Vagina (tissue), 2 donors: ENCODE measurements around the gene CTBP2.

Experiments
- POLR2AphosphoS5 ChIP-seq, 2 donors: sonication (generic); formaldehyde crosslinking; IDR thresholded peaks; one replicate each; pipeline ENCODE4 v1.9.0; 2017; ENCODE audit warnings: antibody characterized with exemption in 2 of 2, mild to moderate bottlenecking in 2 of 2, low read depth in 1 of 2; ENCODE audit not compliant: insufficient read depth in 1 of 2
- TF ChIP-seq, protein P1 (sequence below), 3 experiments: fragments of 450-650 bp in 2 of 3; fragments of 200-600 bp in 1 of 3; sonication (generic) in 1 of 3; IDR thresholded peaks; one replicate each; pipeline ENCODE4 v1.5.1; 2017 to 2019; ENCODE audit warnings: antibody characterized with exemption in 3 of 3, mild to moderate bottlenecking in 2 of 3, moderate library complexity in 2 of 3

DNA sequence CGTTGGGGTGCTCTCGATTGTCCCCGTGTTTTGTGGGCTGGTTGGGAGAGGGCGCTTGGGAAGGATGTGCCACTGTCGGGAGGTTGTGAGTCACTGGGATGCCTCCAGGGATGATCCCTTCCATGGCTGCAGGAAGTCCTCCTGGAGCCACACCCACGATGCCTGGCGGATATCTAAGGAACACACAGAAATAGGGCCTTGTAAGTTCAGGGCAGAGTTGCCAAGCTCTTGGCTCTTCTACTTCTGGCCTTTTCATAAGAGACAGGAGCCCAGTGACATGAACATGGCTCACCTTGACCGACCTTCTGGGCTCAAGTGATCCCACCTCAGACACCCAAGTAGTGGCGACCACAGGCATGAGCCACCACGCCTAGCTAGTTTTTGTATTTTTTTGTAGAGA is 170.8 kb downstream of the CTBP2 start:
- TF ChIP-seq POLR2AphosphoS5 (IDR thresholded peaks at IDR 0.05; ENCODE audit: insufficient read depth in 1 of 2, low read depth in 1 of 2), result no peak
- TF ChIP-seq, protein P1, sequence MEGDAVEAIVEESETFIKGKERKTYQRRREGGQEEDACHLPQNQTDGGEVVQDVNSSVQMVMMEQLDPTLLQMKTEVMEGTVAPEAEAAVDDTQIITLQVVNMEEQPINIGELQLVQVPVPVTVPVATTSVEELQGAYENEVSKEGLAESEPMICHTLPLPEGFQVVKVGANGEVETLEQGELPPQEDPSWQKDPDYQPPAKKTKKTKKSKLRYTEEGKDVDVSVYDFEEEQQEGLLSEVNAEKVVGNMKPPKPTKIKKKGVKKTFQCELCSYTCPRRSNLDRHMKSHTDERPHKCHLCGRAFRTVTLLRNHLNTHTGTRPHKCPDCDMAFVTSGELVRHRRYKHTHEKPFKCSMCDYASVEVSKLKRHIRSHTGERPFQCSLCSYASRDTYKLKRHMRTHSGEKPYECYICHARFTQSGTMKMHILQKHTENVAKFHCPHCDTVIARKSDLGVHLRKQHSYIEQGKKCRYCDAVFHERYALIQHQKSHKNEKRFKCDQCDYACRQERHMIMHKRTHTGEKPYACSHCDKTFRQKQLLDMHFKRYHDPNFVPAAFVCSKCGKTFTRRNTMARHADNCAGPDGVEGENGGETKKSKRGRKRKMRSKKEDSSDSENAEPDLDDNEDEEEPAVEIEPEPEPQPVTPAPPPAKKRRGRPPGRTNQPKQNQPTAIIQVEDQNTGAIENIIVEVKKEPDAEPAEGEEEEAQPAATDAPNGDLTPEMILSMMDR (IDR thresholded peaks at IDR 0.05), result no peak
